Stimulated activated CD4-positive, alpha-beta T cell treated with anti-CD3 and anti-CD28 coated beads, TNF-alpha, amount 100 ng/mL, for 1 hour (primary cell): ENCODE data around the gene BATF2.
A peak's percentile ranks its signal among the peaks of the same experiment; 100 is the strongest.
"Not testable (repeated sequence)": the region's sequence is repeated elsewhere in the genome, so short reads cannot be mapped to it uniquely, and the experiment has no call there.

ENCODE experiments used
- DNase-seq, 3 donors: peaks; one replicate each; pipeline ENCODE4 v3.0.0-alpha.2; 2020; ENCODE audit warnings: low read depth in 3 of 3, low spot score in 1 of 3

BATF2 gene, protein sequence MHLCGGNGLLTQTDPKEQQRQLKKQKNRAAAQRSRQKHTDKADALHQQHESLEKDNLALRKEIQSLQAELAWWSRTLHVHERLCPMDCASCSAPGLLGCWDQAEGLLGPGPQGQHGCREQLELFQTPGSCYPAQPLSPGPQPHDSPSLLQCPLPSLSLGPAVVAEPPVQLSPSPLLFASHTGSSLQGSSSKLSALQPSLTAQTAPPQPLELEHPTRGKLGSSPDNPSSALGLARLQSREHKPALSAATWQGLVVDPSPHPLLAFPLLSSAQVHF

GRCh38 chr11:64996710-64997380, at the start of gene BATF2:
BATF2 (minus strand) TSS chr11:64996971; CDS start chr11:64996914, 57 bp downstream.
- DNase-seq, result no peak

- no peak for DNase-seq
Observed at GRCh38 chr11:65045728-65046127, 49.0 kb upstream of the BATF2 start.

DNA sequence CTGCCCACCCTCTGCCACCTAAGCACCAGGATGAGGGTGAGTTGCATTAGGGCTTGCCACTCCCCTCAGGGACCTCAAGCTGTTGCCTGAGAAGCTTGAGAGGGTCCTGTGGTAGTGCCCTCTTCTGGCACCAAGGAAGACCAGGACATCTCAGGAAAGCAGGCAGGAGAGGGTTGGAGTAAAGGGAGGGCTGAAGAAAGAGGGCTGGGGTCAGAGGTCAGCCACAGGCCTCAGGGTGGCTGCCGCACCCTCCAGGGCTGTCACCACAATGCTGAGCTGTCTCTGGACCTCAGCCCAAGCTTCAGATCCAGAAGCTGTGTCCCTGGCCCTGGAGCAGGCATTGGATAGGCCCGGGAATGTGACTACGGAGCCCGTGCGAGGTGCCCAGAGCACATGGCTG, 48.3 kb upstream of the BATF2 start:
- DNase-seq, result no peak

DNA sequence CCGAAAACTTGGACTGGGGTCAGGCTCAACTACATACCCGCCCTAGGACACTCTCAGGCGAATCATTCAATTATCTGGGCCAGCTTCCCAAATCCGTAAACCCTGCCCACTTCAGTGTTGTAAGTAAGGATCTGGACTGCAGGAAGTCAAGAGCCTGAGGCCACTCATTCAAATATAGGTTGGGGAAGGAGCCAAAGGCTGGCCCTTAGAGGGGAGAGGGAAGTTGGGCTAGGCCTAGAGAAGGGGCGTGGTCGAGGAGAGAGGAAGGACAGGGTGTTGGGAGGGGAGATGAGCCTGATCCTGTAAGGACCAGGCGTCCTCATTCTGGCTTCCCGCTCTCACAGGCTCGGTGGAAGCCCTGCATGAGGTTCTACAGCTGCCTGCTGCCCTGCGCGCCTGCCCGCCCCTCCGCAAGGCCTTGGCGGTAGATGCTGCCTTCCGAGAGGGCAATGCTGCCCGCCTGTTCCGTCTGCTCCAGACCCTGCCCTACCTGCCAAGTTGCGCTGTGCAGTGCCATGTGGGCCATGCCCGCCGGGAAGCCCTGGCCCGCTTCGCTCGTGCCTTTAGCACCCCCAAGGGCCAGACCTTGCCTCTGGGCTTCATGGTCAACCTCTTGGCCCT, 47.2 kb upstream of the BATF2 start:
- DNase-seq, result no peak

DNA sequence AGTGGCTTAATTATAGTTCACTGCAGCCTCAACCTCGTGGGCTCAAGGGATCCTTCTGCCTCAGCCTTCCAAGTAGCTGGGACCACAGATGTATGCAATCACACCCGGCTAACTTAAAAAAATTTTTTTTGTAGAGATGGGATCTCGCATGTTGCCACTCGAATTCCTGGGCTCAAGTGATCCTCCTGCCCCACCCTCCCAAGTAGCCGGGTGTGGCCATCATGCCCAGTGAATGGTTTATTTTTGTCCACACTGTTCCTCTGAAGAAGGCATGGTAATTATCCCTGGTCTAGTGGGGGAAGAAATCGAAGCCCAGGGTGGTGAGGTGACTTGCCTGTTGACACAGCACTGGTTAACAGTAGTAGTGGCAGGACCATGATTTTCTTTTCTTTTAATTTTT, 46.1 kb upstream of the BATF2 start:
- no peak for DNase-seq

DNA sequence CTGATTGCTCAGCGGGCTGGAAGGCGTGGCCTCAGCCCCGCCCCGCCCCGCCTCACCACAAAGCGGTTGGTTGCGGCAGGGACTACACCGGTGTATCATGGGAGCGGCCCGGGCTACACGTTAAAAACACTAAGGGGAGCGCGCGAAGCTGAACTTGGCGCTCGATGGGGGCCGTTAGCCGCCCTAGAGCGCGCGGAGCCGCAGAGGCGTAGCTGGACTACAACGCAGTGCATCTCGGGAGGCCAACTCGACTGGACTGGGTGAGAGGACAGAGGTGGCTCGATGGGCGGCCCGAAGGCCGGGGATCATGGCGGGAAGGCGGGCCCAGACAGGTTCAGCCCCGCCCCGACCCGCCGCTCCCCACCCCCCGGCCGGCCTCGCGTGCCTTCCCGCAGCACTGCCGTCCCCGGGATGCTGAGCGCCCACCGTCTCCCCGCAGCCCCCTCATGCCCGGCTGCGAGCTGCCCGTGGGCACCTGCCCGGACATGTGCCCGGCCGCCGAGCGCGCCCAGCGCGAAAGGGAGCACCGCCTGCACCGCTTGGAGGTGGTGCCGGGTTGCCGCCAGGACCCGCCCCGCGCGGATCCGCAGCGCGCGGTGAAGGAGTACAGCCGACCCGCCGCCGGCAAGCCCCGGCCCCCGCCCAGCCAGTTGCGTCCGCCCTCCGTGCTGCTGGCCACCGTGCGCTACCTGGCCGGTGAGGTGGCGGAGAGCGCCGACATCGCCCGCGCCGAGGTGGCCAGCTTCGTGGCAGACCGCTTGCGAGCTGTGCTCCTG, 44.3 kb upstream of the BATF2 start, which contains the start of gene SAC3D1:
TSS of gene SAC3D1 (plus strand) at position 364 of the 776 bp plus-strand sequence. CDS start at position 447, 83 bp downstream.
- peak; percentile 66 to 69 (median 68) for DNase-seq

- DNase-seq, result no peak
Observed at GRCh38 chr11:65040520-65040846, 43.7 kb upstream of the BATF2 start.

GRCh38 chr11:65036931-65037330, 40.2 kb upstream of the BATF2 start:
- no peak for DNase-seq

DNA sequence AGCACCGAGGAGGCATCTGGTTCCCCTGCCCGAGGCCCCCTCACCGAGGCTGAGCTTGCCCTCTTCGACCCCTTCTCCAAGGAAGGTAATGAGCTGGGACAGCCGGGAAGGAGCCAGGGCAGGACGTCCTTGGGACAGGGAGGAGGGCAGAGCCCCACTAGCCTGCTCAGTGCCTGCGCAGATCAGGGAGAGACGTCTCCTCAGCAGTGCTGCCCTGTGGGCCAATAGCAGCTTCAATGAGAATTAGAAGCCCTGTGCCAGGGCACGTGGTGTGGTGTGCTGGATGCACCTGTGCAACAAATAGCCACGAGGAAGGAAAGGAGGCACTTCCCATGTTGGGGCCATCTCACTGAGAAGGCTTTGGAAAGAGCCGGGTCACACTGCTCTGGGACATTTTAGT, 38.8 kb upstream of the BATF2 start:
- no peak for DNase-seq

- DNase-seq, result no peak
Observed at GRCh38 chr11:65034423-65034822, 37.7 kb upstream of the BATF2 start.

DNA sequence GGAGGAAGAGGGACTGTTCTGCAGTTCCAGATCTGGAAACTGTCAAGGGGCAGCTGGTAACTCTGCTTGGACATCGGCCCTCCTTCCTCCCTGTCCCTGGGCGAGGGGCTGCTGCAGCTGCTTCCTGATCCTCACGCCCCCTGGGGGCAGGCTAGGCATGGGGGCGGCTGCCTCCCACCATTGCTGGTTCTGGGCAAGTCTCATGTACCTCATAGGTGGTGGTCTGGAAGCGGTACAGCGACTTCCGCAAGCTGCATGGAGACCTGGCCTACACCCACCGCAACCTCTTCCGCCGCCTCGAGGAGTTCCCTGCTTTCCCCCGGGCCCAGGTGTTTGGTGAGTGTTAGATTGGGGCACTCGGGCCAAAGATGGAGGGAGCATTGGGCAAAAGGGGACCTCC, 35.4 kb upstream of the BATF2 start:
- DNase-seq, result no peak

DNA sequence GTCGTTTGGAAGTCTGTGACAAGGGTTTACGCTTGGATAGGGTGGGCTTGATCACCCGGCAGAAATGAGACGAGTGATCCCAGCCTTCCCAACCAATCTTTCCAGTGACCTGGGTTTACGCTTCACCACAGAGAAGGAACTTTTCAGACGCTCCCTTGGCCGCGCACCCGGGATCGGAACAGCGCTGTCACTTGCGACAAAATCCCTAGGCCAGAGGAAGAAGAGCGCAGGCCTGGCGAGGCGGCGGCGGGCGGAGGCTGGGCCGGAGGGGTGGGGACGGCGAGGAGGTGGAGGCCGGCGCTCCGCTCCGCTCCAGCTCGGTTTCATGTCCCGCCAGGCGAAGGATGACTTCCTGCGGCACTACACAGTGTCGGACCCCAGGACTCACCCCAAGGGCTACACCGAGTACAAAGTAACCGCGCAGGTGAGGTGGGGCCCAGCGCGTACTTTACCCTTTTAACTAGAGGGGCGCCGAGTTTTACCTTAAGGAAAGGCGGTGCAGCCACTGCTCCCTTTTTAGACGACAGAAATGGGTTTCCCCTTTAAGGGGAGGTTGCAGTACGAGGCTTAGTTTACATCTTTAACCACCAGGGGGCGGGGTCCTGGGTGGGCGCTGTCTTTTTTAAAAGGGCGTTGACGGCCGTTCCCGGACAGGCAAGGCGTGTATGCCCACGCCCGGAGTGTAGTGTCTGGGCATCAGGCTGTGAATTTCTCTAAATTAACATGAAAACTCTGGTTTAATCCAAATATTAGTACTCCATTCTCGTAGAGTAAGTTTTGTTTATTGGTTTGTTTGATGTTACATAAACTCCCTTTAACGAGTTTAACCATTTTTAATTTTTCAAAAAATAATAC, 30.7 kb upstream of the BATF2 start, which contains the start of gene SNX15:
TSS of gene SNX15 (plus strand) at position 227 of the 855 bp plus-strand sequence. CDS start at position 326, 99 bp downstream.
- peak; percentile 68 to 82 (median 78) for DNase-seq

GRCh38 chr11:65026810-65027209, 30.0 kb upstream of the BATF2 start:
- no peak for DNase-seq

- not testable (repeated sequence) for DNase-seq
Observed at GRCh38 chr11:65023502-65023901, 26.7 kb upstream of the BATF2 start.

- no peak for DNase-seq
Observed at GRCh38 chr11:65021509-65021908, 24.7 kb upstream of the BATF2 start.

GRCh38 chr11:65021003-65021402, 24.2 kb upstream of the BATF2 start:
- no peak for DNase-seq

DNA sequence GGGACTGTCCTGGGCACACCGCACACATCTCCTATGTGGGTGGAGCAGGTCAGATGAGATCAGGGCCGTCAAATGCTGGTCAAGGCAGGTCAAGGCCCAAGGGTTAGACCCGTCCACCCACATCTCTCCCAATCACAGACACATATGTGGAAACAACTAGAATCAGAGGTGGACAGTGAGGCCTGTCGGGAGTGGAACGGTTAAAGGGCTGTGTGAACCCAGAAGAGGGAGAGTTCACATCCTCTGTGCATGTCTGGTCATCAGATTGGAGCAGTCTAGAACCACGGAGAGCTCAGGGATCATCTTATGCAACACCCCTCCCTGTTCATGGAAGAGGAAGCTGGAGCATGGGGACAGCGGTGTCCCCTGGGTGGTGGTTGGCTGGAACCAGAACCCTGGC, 23.1 kb upstream of the BATF2 start:
- DNase-seq, result no peak

DNA sequence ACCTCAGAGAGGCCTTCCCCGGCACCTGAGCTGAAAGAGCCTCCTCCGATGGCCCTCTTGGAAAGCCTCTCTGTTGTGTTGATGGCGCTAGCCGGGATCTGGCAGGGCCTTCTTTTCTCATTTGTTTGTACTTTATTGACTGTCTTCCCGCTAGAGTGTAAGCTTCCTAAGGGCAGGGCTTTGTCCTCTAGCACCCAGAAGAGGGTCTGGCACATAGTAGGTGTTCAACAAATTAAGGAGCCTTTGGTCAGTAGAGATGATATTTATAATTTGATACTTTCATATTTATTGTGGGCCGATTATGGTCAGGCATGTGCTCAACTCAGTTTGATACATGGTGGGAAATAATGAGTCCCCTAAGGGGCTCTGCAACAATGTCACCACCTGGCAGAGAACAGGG, 21.2 kb upstream of the BATF2 start:
- DNase-seq, result no peak

- DNase-seq, result no peak
Observed at GRCh38 chr11:65016705-65017104, 19.9 kb upstream of the BATF2 start.

GRCh38 chr11:65014726-65015227, 18.0 kb upstream of the BATF2 start:
- DNase-seq, result no peak
